ENCODE results near the gene TOMM20.

- TF ChIP-seq POLR2A (IDR thresholded peaks at IDR 0.05; ENCODE audit: low read depth, low read length) (no peak), POU2F2 (IDR thresholded peaks at IDR 0.05; ENCODE audit: low read depth, low read length) (no peak), POLR2AphosphoS5 (IDR thresholded peaks at IDR 0.05; ENCODE audit: low read depth, low read length) (no peak), TAF1 (IDR thresholded peaks at IDR 0.05; ENCODE audit: low read depth, low read length) (no peak)
These were observed 67.8 kb downstream of the TOMM20 start for GRCh38 chr1:235060607-235061470.
